CD8-positive, alpha-beta memory T cell (primary cell): Measurements from ENCODE around the gene YKT6. TPM values are rescaled to one million over a fixed set of nuclear protein-coding genes. Genes with fewer than 3 reads are reported as not detected.
A peak's percentile ranks its signal among the peaks of the same experiment; 100 is the strongest.

ENCODE experiments used
- CTCF ChIA-PET: fragments of 350-600 bp; sonication (Branson Sonifier 250); formaldehyde crosslinking; loops from one replicate; lab custom pipeline; 2021; ENCODE audit warnings: antibody characterized with exemption; lab: Charles Lee
- POLR2A ChIA-PET: fragments of 350-600 bp; sonication (Branson Sonifier 250); formaldehyde crosslinking; loops from one replicate; lab custom pipeline; 2021; ENCODE audit warnings: antibody characterized with exemption; lab: Charles Lee
- DNase-seq, 5 donors: peaks; one replicate each; pipeline versions ENCODE4 v3.0.0 to v3.0.0-alpha.2; 2020 to 2022; ENCODE audit warnings: mixed read lengths in 1 of 5
- H3K27ac ChIP-seq: one replicate; pipeline ENCODE4 v1.7.0; 2013; ENCODE audit warnings: low read depth, mild to moderate bottlenecking, low read length, moderate library complexity
- H3K27me3 ChIP-seq: 2 replicates; pipeline ENCODE4 v1.7.0; 2013; ENCODE audit warnings: low read length, mild to moderate bottlenecking; ENCODE audit not compliant: insufficient read depth, poor library complexity, severe bottlenecking
- H3K36me3 ChIP-seq: 2 replicates; pipeline ENCODE4 v1.7.0; 2013; ENCODE audit warnings: mild to moderate bottlenecking, low read length, moderate library complexity; ENCODE audit not compliant: insufficient read depth
- H3K4me1 ChIP-seq: 2 replicates; pipeline ENCODE4 v1.7.0; 2013; ENCODE audit warnings: mild to moderate bottlenecking, low read length, moderate library complexity; ENCODE audit not compliant: insufficient read depth
- H3K4me3 ChIP-seq: 2 replicates; pipeline ENCODE4 v1.7.0; 2013; ENCODE audit warnings: mild to moderate bottlenecking, low read length
- H3K9me3 ChIP-seq: 2 replicates; pipeline ENCODE4 v1.7.0; 2013; ENCODE audit warnings: mild to moderate bottlenecking, low read length
- H3K27ac Mint-ChIP-seq, 8 donors: one replicate each; pipeline ENCODE4 v1.8.0; 2020 to 2021; ENCODE audit warnings: mixed read lengths in 8 of 8, mild to moderate bottlenecking in 6 of 8, inconsistent platforms in 3 of 8, moderate library complexity in 3 of 8
- H3K27me3 Mint-ChIP-seq, 2 donors: one replicate each; pipeline ENCODE4 v1.8.0; 2020 to 2021; ENCODE audit warnings: mixed read lengths in 2 of 2, mild to moderate bottlenecking in 1 of 2, moderate library complexity in 1 of 2
- H3K36me3 Mint-ChIP-seq, 3 donors: one replicate each; pipeline ENCODE4 v1.8.0; 2020 to 2021; ENCODE audit warnings: mixed read lengths in 3 of 3, inconsistent platforms in 1 of 3, mild to moderate bottlenecking in 1 of 3
- H3K4me1 Mint-ChIP-seq, 3 donors: one replicate each; pipeline ENCODE4 v1.8.0; 2020 to 2021; ENCODE audit warnings: mixed read lengths in 3 of 3, inconsistent platforms in 1 of 3, mild to moderate bottlenecking in 1 of 3
- H3K4me3 Mint-ChIP-seq, 7 donors: one replicate each; pipeline ENCODE4 v1.8.0; 2020 to 2021; ENCODE audit warnings: mixed read lengths in 7 of 7, mild to moderate bottlenecking in 6 of 7, moderate library complexity in 4 of 7, inconsistent platforms in 2 of 7
- H3K9me3 Mint-ChIP-seq, 5 donors: one replicate each; pipeline ENCODE4 v1.8.0; 2020 to 2022; ENCODE audit warnings: mixed read lengths in 5 of 5, mild to moderate bottlenecking in 3 of 5, moderate library complexity in 2 of 5, inconsistent platforms in 1 of 5
- polyA plus RNA-seq: library from polyadenylated mRNA; unstranded; fragments of 300-500 nt; fragmentation: Illumina TruSeq; gene quantifications from one replicate; pipeline ENCODE4 v1.2.3, GENCODE V29; 2021
- total RNA-seq, 2 experiments: library from RNA; stranded (reverse); gene quantifications; one replicate each; pipeline ENCODE4 v1.2.3, GENCODE V29; 2021

YKT6 gene
- total and polyA plus RNA-seq, 3 experiments from 2014 or later, result 44.9 to 94.6 (median 92.6) TPM

GRCh38 chr7:44232396-44232795, 31.6 kb downstream of the YKT6 start:
- Mint-ChIP-seq H3K36me3 (no peaks in the 10 kb centered on the region), H3K4me1 (no peaks in the 10 kb centered on the region), H3K27me3 (peaks cover 0 to 2% of the 10 kb centered on the region in 2 donors), H3K27ac (no peak overlapping the region), H3K9me3 (no peaks in the 10 kb centered on the region), H3K4me3 (no peak overlapping the region)
- H3K4me3 ChIP-seq, result no peak overlapping the region
- no peaks in the 10 kb centered on the region for H3K4me1 ChIP-seq
- H3K27me3 ChIP-seq, result no peaks in the 10 kb centered on the region
- no peaks in the 10 kb centered on the region for H3K9me3 ChIP-seq
- no peak for DNase-seq
- no peak overlapping the region for H3K27ac ChIP-seq
- ChIA-PET CTCF (no interaction called here), POLR2A (no interaction called here)
- no peaks in the 10 kb centered on the region for H3K36me3 ChIP-seq

- DNase-seq, result no peak
- Histone ChIP-seq H3K4me1 (no peaks in the 10 kb centered on the region), H3K27me3 (no peaks in the 10 kb centered on the region), H3K27ac (no peak overlapping the region), H3K36me3 (no peaks in the 10 kb centered on the region), H3K9me3 (no peaks in the 10 kb centered on the region), H3K4me3 (no peak overlapping the region)
- CTCF ChIA-PET, result no interaction called here
- Mint-ChIP-seq H3K4me1 (no peaks in the 10 kb centered on the region), H3K27ac (no peak overlapping the region), H3K36me3 (no peaks in the 10 kb centered on the region), H3K27me3 (peaks cover 0 to 2% of the 10 kb centered on the region in 2 donors), H3K9me3 (no peaks in the 10 kb centered on the region), H3K4me3 (no peak overlapping the region)
- POLR2A ChIA-PET, result no interaction called here
These were observed 32.3 kb downstream of the YKT6 start for GRCh38 chr7:44232901-44233715.

GRCh38 chr7:44235066-44235465, 34.3 kb downstream of the YKT6 start:
- H3K9me3 ChIP-seq, result no peaks in the 10 kb centered on the region
- no peaks in the 10 kb centered on the region for H3K4me1 ChIP-seq
- Mint-ChIP-seq H3K4me1 (no peaks in the 10 kb centered on the region), H3K9me3 (no peaks in the 10 kb centered on the region), H3K36me3 (no peaks in the 10 kb centered on the region), H3K4me3 (no peak overlapping the region), H3K27ac (peak overlapping the region in 1 of 8 donors; percentile 85), H3K27me3 (peaks cover 0 to 2% of the 10 kb centered on the region in 2 donors)
- H3K4me3 ChIP-seq, result no peak overlapping the region
- no peaks in the 10 kb centered on the region for H3K36me3 ChIP-seq
- ChIA-PET POLR2A (no interaction called here), CTCF (no interaction called here)
- no peak for DNase-seq
- H3K27me3 ChIP-seq, result no peaks in the 10 kb centered on the region
- no peak overlapping the region for H3K27ac ChIP-seq

- Mint-ChIP-seq H3K4me1 (no peaks in the 10 kb centered on the region), H3K9me3 (no peaks in the 10 kb centered on the region), H3K27ac (no peak overlapping the region), H3K36me3 (no peaks in the 10 kb centered on the region), H3K4me3 (no peak overlapping the region), H3K27me3 (peaks cover 0 to 2% of the 10 kb centered on the region in 2 donors)
- POLR2A ChIA-PET, result no interaction called here
- Histone ChIP-seq H3K36me3 (no peaks in the 10 kb centered on the region), H3K27ac (no peak overlapping the region), H3K4me1 (no peaks in the 10 kb centered on the region), H3K9me3 (no peaks in the 10 kb centered on the region), H3K27me3 (no peaks in the 10 kb centered on the region), H3K4me3 (no peak overlapping the region)
- CTCF ChIA-PET, result no interaction called here
- no peak for DNase-seq
These were observed 35.0 kb downstream of the YKT6 start for GRCh38 chr7:44235582-44236332.

- no peak for DNase-seq
- Mint-ChIP-seq H3K27me3 (peaks cover 0 to 2% of the 10 kb centered on the region in 2 donors), H3K9me3 (no peaks in the 10 kb centered on the region), H3K36me3 (no peaks in the 10 kb centered on the region), H3K4me3 (no peak overlapping the region), H3K27ac (no peak overlapping the region), H3K4me1 (no peaks in the 10 kb centered on the region)
- Histone ChIP-seq H3K4me3 (no peak overlapping the region), H3K36me3 (no peaks in the 10 kb centered on the region), H3K27me3 (no peaks in the 10 kb centered on the region), H3K27ac (no peak overlapping the region), H3K4me1 (peaks cover 5% of the 10 kb centered on the region), H3K9me3 (no peaks in the 10 kb centered on the region)
- POLR2A ChIA-PET, result no interaction called here
- CTCF ChIA-PET, result no interaction called here
These were observed 35.6 kb downstream of the YKT6 start for GRCh38 chr7:44236333-44236728.

GRCh38 chr7:44237696-44238095, 36.9 kb downstream of the YKT6 start:
- ChIA-PET POLR2A (no interaction called here), CTCF (no interaction called here)
- Mint-ChIP-seq H3K4me1 (no peaks in the 10 kb centered on the region), H3K27ac (no peak overlapping the region), H3K9me3 (no peaks in the 10 kb centered on the region), H3K27me3 (peaks cover 0 to 2% of the 10 kb centered on the region in 2 donors), H3K36me3 (no peaks in the 10 kb centered on the region), H3K4me3 (no peak overlapping the region)
- Histone ChIP-seq H3K4me1 (peaks cover 5% of the 10 kb centered on the region), H3K9me3 (no peaks in the 10 kb centered on the region), H3K36me3 (no peaks in the 10 kb centered on the region), H3K4me3 (no peak overlapping the region), H3K27ac (no peak overlapping the region), H3K27me3 (no peaks in the 10 kb centered on the region)
- DNase-seq, result no peak

GRCh38 chr7:44238116-44238695, 37.4 kb downstream of the YKT6 start:
- H3K36me3 Mint-ChIP-seq, result no peaks in the 10 kb centered on the region
- Histone ChIP-seq H3K27me3 (no peaks in the 10 kb centered on the region), H3K36me3 (no peaks in the 10 kb centered on the region), H3K27ac (no peak overlapping the region), H3K4me1 (peaks cover 5% of the 10 kb centered on the region), H3K4me3 (no peak overlapping the region), H3K9me3 (no peaks in the 10 kb centered on the region)
- no peak for DNase-seq
- ChIA-PET CTCF (no interaction called here), POLR2A (no interaction called here)
- no peaks in the 10 kb centered on the region for H3K4me1 Mint-ChIP-seq
- no peak overlapping the region for H3K27ac Mint-ChIP-seq
- peaks cover 0 to 1% of the 10 kb centered on the region in 2 donors for H3K27me3 Mint-ChIP-seq
- H3K4me3 Mint-ChIP-seq, result no peak overlapping the region
- H3K9me3 Mint-ChIP-seq, result no peaks in the 10 kb centered on the region

GRCh38 chr7:44239361-44239760, 38.6 kb downstream of the YKT6 start:
- POLR2A ChIA-PET, result no interaction called here
- CTCF ChIA-PET, result no interaction called here

More at GRCh38 chr7:44239361-44239760, 38.6 kb downstream of the YKT6 start:
- Histone ChIP-seq H3K36me3 (no peaks in the 10 kb centered on the region), H3K9me3 (no peaks in the 10 kb centered on the region), H3K4me3 (no peak overlapping the region), H3K27me3 (no peaks in the 10 kb centered on the region), H3K27ac (no peak overlapping the region), H3K4me1 (peaks cover 5% of the 10 kb centered on the region)
- Mint-ChIP-seq H3K4me3 (no peak overlapping the region), H3K4me1 (no peaks in the 10 kb centered on the region), H3K36me3 (no peaks in the 10 kb centered on the region), H3K9me3 (no peaks in the 10 kb centered on the region), H3K27ac (no peak overlapping the region), H3K27me3 (peaks cover 0 to 1% of the 10 kb centered on the region in 2 donors)
- no peak for DNase-seq
